Caco-2 (cell line): ENCODE measurements around the gene RHBDF1. TPM values are rescaled to one million over a fixed set of nuclear protein-coding genes. Genes with fewer than 3 reads are reported as not detected.

Experiments used
- BruUV-seq: library from RNA; stranded (reverse); fragments of 400-500 nt; replicated peaks from 2 replicates; lab custom pipeline; 2021; lab: Mats Ljungman, UMichigan
- CTCF ChIA-PET: fragments of 300-600 bp; sonication (Branson Sonifier 250); formaldehyde crosslinking; loops from one replicate; lab custom pipeline; 2022; ENCODE audit warnings: antibody characterized with exemption; lab: Charles Lee
- POLR2A ChIA-PET: fragments of 300-600 bp; sonication (Branson Sonifier 250); formaldehyde crosslinking; loops from one replicate; lab custom pipeline; 2022; ENCODE audit warnings: antibody characterized with exemption; lab: Charles Lee
- DNase-seq, 2 experiments: peaks; one replicate each; pipeline versions ENCODE4 v3.0.0 to v3.0.0-alpha.2; 2020 to 2022
- H3K27me3 ChIP-seq: replicated peaks from 2 replicates; pipeline ENCODE4 v1.6.0; 2011; ENCODE audit warnings: low read length; ENCODE audit not compliant: control insufficient read depth, insufficient read depth
- H3K36me3 ChIP-seq: 2 replicates; pipeline ENCODE4 v1.5.1; 2011; ENCODE audit warnings: low read length; ENCODE audit not compliant: control insufficient read depth, insufficient read depth
- H3K4me1 ChIP-seq: fragments of 250-450 bp; sonication (Bioruptor Pico); 2 replicates; pipeline ENCODE4 v1.5.1; 2020; ENCODE audit warnings: mild to moderate bottlenecking
- H3K4me3 ChIP-seq: 2 replicates; pipeline ENCODE4 v1.5.1; 2011; ENCODE audit warnings: low read depth, mild to moderate bottlenecking, control low read depth, low read length
- H3K9me3 ChIP-seq: fragments of 250-450 bp; sonication (Bioruptor Pico); 2 replicates; pipeline ENCODE4 v1.5.1; 2020; ENCODE audit warnings: mild to moderate bottlenecking, moderate library complexity
- H3K27ac Mint-ChIP-seq: one replicate; pipeline ENCODE4 v1.8.0; 2022; ENCODE audit warnings: mixed read lengths; ENCODE audit not compliant: unreplicated experiment
- H3K27me3 Mint-ChIP-seq: one replicate; pipeline ENCODE4 v1.8.0; 2022; ENCODE audit warnings: mixed read lengths; ENCODE audit not compliant: insufficient read depth, unreplicated experiment
- H3K36me3 Mint-ChIP-seq: one replicate; pipeline ENCODE4 v1.8.0; 2022; ENCODE audit warnings: mild to moderate bottlenecking, mixed read lengths; ENCODE audit not compliant: insufficient read depth, unreplicated experiment
- H3K4me1 Mint-ChIP-seq: one replicate; pipeline ENCODE4 v1.8.0; 2022; ENCODE audit warnings: low read depth, mixed read lengths; ENCODE audit not compliant: unreplicated experiment
- H3K4me3 Mint-ChIP-seq: one replicate; pipeline ENCODE4 v1.8.0; 2022; ENCODE audit warnings: mild to moderate bottlenecking, moderate library complexity, mixed read lengths; ENCODE audit not compliant: unreplicated experiment
- H3K9me3 Mint-ChIP-seq: one replicate; pipeline ENCODE4 v1.8.0; 2022; ENCODE audit warnings: mixed read lengths; ENCODE audit not compliant: unreplicated experiment
- CTCF ChIP-seq, 2 experiments: fragments of 200-600 bp in 1 of 2; IDR thresholded peaks; 1 replicate in 1 of 2; 2 replicates in 1 of 2; pipeline versions ENCODE4 v1.5.1 to v1.8.0; 2011 to 2022; ENCODE audit warnings: antibody characterized with exemption in 1 of 2, control low read depth in 1 of 2, inconsistent platforms in 1 of 2, low read depth in 1 of 2, low read length in 1 of 2, mild to moderate bottlenecking in 1 of 2, moderate library complexity in 1 of 2; ENCODE audit not compliant: insufficient read depth in 1 of 2, severe bottlenecking in 1 of 2, unreplicated experiment in 1 of 2
- intact Hi-C: fragments of 100-400 bp; cut with micrococcal nuclease; formaldehyde crosslinking; loops from one replicate; pipeline ENCODE4 v1.10.0; 2022; ENCODE audit not compliant: unreplicated experiment
- total RNA-seq: library from RNA; stranded (reverse); gene quantifications from 2 replicates; pipeline ENCODE4 v1.2.3, GENCODE V29; 2022

The RHBDF1 gene
- total RNA-seq, 1 experiment from 2014 or later = 62.3 TPM

- H3K36me3 Mint-ChIP-seq = peaks cover 40% of the 10 kb centered on the region
- Histone ChIP-seq H3K27me3 (no peaks in the 10 kb centered on the region), H3K4me1 (no peaks in the 10 kb centered on the region), H3K4me3 (peak overlapping the region; percentile 60), H3K36me3 (peaks cover 3% of the 10 kb centered on the region; the same call in 1 of the 2 replicates), H3K9me3 (no peaks in the 10 kb centered on the region)
- H3K4me1 Mint-ChIP-seq = no peaks in the 10 kb centered on the region
- no peak for TF ChIP-seq CTCF (IDR thresholded peaks at IDR 0.05; ENCODE audit: insufficient read depth in 1 of 2, low read depth in 1 of 2, low read length in 1 of 2, severe bottlenecking in 1 of 2, unreplicated experiment in 1 of 2)
- peak overlapping the region; percentile 90 for H3K27ac Mint-ChIP-seq
- CTCF ChIA-PET = interaction anchor here (1.2 kb wide), 1 partner anchor 12 kb away, joined by 16 read pairs; no protein-coding TSS in a partner anchor
- no peaks in the 10 kb centered on the region for H3K9me3 Mint-ChIP-seq
- TSS peak; percentile 57 for BruUV-seq
- no peak for DNase-seq
- H3K4me3 Mint-ChIP-seq = peak overlapping the region; percentile 99
- no peaks in the 10 kb centered on the region for H3K27me3 Mint-ChIP-seq
- intact Hi-C loops = no loop called here
- POLR2A ChIA-PET = interaction anchor here (1.2 kb wide), 1 partner anchor 16 kb away, joined by 5 read pairs; no protein-coding TSS in a partner anchor
Observed at GRCh38 chr16:54237-54581, 18.2 kb downstream of the RHBDF1 start.

GRCh38 chr16:53346-54236 lies 18.8 kb downstream of the RHBDF1 start, which contains the start of the genes POLR3K and SNRNP25:
Gene POLR3K (minus strand): TSS chr16:53608. CDS start chr16:53586, 22 bp downstream.
Gene SNRNP25 (plus strand): TSS chr16:53828. CDS start chr16:54017, 189 bp downstream.
- POLR2A ChIA-PET = interaction anchor here (0.7 to 1.5 kb wide), 5 partner anchors 9 to 348 kb away, joined by 3 to 14 read pairs (median 5); partner anchors contain the start of genes DECR2 and RHBDF1
- H3K27me3 ChIP-seq = no peaks in the 10 kb centered on the region
- Mint-ChIP-seq H3K36me3 (peaks cover 44% of the 10 kb centered on the region), H3K4me3 (peak within 1 kb of the TSS; percentile 99), H3K9me3 (no peaks in the 10 kb centered on the region), H3K27me3 (no peaks in the 10 kb centered on the region), H3K4me1 (no peaks in the 10 kb centered on the region), H3K27ac (peak within 1 kb of the TSS; percentile 90)
- CTCF ChIA-PET = interaction anchor here (0.8 to 1.4 kb wide), 4 partner anchors 12 to 53 kb away, joined by 3 to 16 read pairs (median 10); no protein-coding TSS in a partner anchor
- peaks cover 3% of the 10 kb centered on the region; the same call in 1 of the 2 replicates for H3K36me3 ChIP-seq
- peak; percentile 97 to 98 for DNase-seq
- no TSS peak for BruUV-seq
- no peak for TF ChIP-seq CTCF (IDR thresholded peaks at IDR 0.05; ENCODE audit: insufficient read depth in 1 of 2, low read depth in 1 of 2, low read length in 1 of 2, severe bottlenecking in 1 of 2, unreplicated experiment in 1 of 2)
- no peaks in the 10 kb centered on the region for H3K4me1 ChIP-seq
- peak within 1 kb of the TSS; percentile 60 for H3K4me3 ChIP-seq
- intact Hi-C loops = no loop called here
- no peaks in the 10 kb centered on the region for H3K9me3 ChIP-seq

GRCh38 chr16:50769-51591 lies 21.5 kb downstream of the RHBDF1 start:
- H3K36me3 Mint-ChIP-seq = peaks cover 56% of the 10 kb centered on the region

More at GRCh38 chr16:50769-51591, 21.5 kb downstream of the RHBDF1 start:
- Mint-ChIP-seq H3K27me3 (no peaks in the 10 kb centered on the region), H3K27ac (no peak overlapping the region), H3K9me3 (no peaks in the 10 kb centered on the region), H3K4me1 (no peaks in the 10 kb centered on the region), H3K4me3 (peak overlapping the region; percentile 99)
- TF ChIP-seq CTCF (IDR thresholded peaks at IDR 0.05; ENCODE audit: insufficient read depth in 1 of 2, low read depth in 1 of 2, low read length in 1 of 2, severe bottlenecking in 1 of 2, unreplicated experiment in 1 of 2) = no peak
- Histone ChIP-seq H3K9me3 (no peaks in the 10 kb centered on the region), H3K27me3 (no peaks in the 10 kb centered on the region), H3K4me3 (no peak overlapping the region), H3K4me1 (no peaks in the 10 kb centered on the region), H3K36me3 (0 out of 2 replicates have a peak, but pooled peaks cover 3% of the 10 kb centered on the region)
- POLR2A ChIA-PET = no interaction called here
- DNase-seq = no peak
- intact Hi-C loops = no loop called here
- TSS peak; percentile 36 for BruUV-seq
- CTCF ChIA-PET = no interaction called here
